ENCODE data around the gene ZXDA. TPM values are rescaled to one million over a fixed set of nuclear protein-coding genes. Genes with fewer than 3 reads are reported as not detected.
"Not testable (repeated sequence)": the region's sequence is repeated elsewhere in the genome, so short reads cannot be mapped to it uniquely, and the experiment has no call there.

The ZXDA gene
- 1 to 10 TPM; 3.5 to 5.1 (median 4.4) TPM for total RNA-seq
- under 1 TPM; 0.66 to 0.75 TPM for polyA plus RNA-seq
- long read RNA-seq, donor 1, full-length matches to known transcripts = 10 of 11 reads
- long read RNA-seq, donor 1, partial matches to known transcripts = 0 of 11 reads
- long read RNA-seq, donor 1, other reads (novel, unspliced or antisense) = 1 of 11 reads
- long read RNA-seq, donor 2, full-length matches to known transcripts = 13 of 13 reads
- long read RNA-seq, donor 2, partial matches to known transcripts = 0 of 13 reads
- long read RNA-seq, donor 2, other reads (novel, unspliced or antisense) = 0 of 13 reads
- long read RNA-seq, donor 3, full-length matches to known transcripts = 5 of 5 reads
- long read RNA-seq, donor 3, partial matches to known transcripts = 0 of 5 reads
- long read RNA-seq, donor 3, other reads (novel, unspliced or antisense) = 0 of 5 reads

- 2 to 7% methylated on average over 6 to 8 of the region's 35 CpGs for WGBS, 2 donors
- not testable (repeated sequence) for H3K27me3 ChIP-seq, H3K9me3 ChIP-seq, H3K36me3 ChIP-seq, DNase-seq
- peak within 1 kb of the TSS; percentile 86 to 96 (median 91) for H3K27ac ChIP-seq
- peaks cover 0 to 33% (median 12%) of the 10 kb centered on the region in 9 donors for H3K4me1 ChIP-seq
- TF ChIP-seq CTCF (IDR thresholded peaks at IDR 0.05) = peak in 3 of 9 donors; percentile 10 to 18 (median 12)
- ATAC-seq = peak in 7 of 8 donors; percentile 74 to 83 (median 76)
- intact Hi-C loops (cut with DNase I) = loop anchor here in 1 of 10 donors (10.0 kb wide), 1 partner anchor 326 kb away; no protein-coding TSS in a partner anchor
- H3K4me3 ChIP-seq = peak within 1 kb of the TSS; percentile 32 to 64 (median 57)
Measured at GRCh38 chrX:57910287-57910912, at the start of gene ZXDA. Gene ZXDA, minus strand, starts transcription at chrX:57910458. Its CDS starts 38 bp downstream, at chrX:57910420.

- no peak for TF ChIP-seq CTCF (IDR thresholded peaks at IDR 0.05)
- H3K4me3 ChIP-seq = no peak overlapping the region
- peaks cover 0 to 3% (median 0%) of the 10 kb centered on the region in 9 donors for H3K4me1 ChIP-seq
- intact Hi-C loops (cut with DNase I) = no loop called here
- peak overlapping the region in 3 of 10 donors; percentile 7 to 26 (median 22) for H3K27ac ChIP-seq
- peak; percentile 10 to 23 for DNase-seq
- WGBS, 2 donors = 23% methylated on average over 1 of the region's 1 CpG; no CpG with 5 or more reads in 1 of the 2 donors
- H3K9me3 ChIP-seq = peaks cover 0 to 28% (median 0%) of the 10 kb centered on the region in 11 donors
- no peaks in the 10 kb centered on the region for H3K27me3 ChIP-seq
- peak in 3 of 8 donors; percentile 11 to 42 (median 27) for ATAC-seq
- H3K36me3 ChIP-seq = no peaks in the 10 kb centered on the region
Measured at GRCh38 chrX:57952320-57952678, 42.0 kb upstream of the ZXDA start.

- Histone ChIP-seq H3K4me1 (peaks cover 0 to 3% (median 0%) of the 10 kb centered on the region in 9 donors), H3K9me3 (peaks cover 0 to 24% (median 0%) of the 10 kb centered on the region in 11 donors), H3K27ac (peak overlapping the region in 3 of 10 donors; percentile 7 to 26 (median 22)), H3K27me3 (no peaks in the 10 kb centered on the region), H3K36me3 (no peaks in the 10 kb centered on the region), H3K4me3 (no peak overlapping the region)
- ATAC-seq (peak; percentile 51 to 76 (median 67)), DNase-seq (peak; percentile 7 to 15)
- 39 to 49% methylated on average over 2 of the region's 2 CpGs for WGBS, 2 donors
- TF ChIP-seq CTCF (IDR thresholded peaks at IDR 0.05) = no peak
- intact Hi-C loops (cut with DNase I) = no loop called here
Measured at GRCh38 chrX:57951666-57952319, 41.5 kb upstream of the ZXDA start.

- ATAC-seq = no peak
- H3K36me3 ChIP-seq = no peaks in the 10 kb centered on the region
- H3K4me1 ChIP-seq = no peaks in the 10 kb centered on the region
- no peak overlapping the region for H3K4me3 ChIP-seq
- intact Hi-C loops (cut with DNase I) = loop anchor here in 2 of 10 donors (5.0 to 10.0 kb wide), 2 partner anchors 91 to 111 kb away; no protein-coding TSS in a partner anchor
- H3K27me3 ChIP-seq = peaks cover 0 to 5% (median 0%) of the 10 kb centered on the region in 7 donors
- DNase-seq = no peak
- WGBS, 2 donors = 46 to 50% methylated on average over 6 of the region's 6 CpGs
- TF ChIP-seq CTCF (IDR thresholded peaks at IDR 0.05) = no peak
- no peaks in the 10 kb centered on the region for H3K9me3 ChIP-seq
- H3K27ac ChIP-seq = no peak overlapping the region
Measured at GRCh38 chrX:57933321-57933720, 23.1 kb upstream of the ZXDA start.

Data from heart right ventricle (tissue), 16 donors.